ENCODE measurements around the gene TMEM120B.

The TMEM120B gene

DNA sequence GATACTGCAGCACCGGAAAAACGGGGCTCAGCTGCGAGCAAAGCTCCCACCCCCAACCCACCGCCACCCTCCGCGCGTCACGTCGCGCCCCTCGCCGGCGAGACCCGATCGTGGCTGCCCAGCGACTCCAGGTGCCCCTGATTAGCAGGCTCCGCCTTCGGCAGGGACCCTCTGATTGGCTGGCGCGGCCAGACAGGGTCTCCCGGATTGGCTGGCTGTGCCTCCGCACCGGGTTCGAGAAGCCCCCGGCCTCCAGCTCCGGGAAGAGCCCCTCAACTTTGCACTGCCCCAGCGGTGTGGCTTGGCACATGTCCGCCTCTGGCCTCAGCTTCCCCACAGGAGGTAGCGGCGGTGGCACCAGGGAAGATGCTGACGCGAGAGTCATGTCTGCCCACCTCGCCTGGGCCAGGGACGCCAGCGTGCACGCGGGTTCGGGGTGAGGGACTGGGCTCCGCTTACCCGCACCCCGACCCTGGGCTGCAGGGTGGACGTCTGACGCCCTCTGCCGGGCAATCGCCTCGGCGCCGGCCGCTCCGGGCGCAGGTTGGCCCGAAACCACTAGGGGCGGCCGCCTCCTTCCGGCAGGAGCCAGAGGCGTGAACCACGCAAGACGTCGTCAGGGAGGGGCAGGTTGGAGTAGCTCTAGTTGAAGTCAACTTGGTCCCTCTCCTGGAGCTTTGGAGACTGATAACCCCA lies 81.4 kb downstream of the TMEM120B start:
- no peaks in the 10 kb centered on the region; the same call in 1 of the 2 replicates for H3K79me2 ChIP-seq (ENCODE audit: insufficient read depth, low read length)
- no peaks in the 10 kb centered on the region for H3K9me3 ChIP-seq (ENCODE audit: low read length)
- H3K36me3 ChIP-seq (ENCODE audit: insufficient read depth, low read length) = peaks cover 12% of the 10 kb centered on the region; the same call in 1 of the 2 replicates
- H3K4me2 ChIP-seq (ENCODE audit: low read length) = peak overlapping the region; percentile 80
- H3K4me1 ChIP-seq (ENCODE audit: insufficient read depth, low read length, severe bottlenecking) = peaks cover 75% of the 10 kb centered on the region
- no peaks in the 10 kb centered on the region for H3K9me2 ChIP-seq (ENCODE audit: low read depth, low read length)
- TF ChIP-seq, protein P1, sequence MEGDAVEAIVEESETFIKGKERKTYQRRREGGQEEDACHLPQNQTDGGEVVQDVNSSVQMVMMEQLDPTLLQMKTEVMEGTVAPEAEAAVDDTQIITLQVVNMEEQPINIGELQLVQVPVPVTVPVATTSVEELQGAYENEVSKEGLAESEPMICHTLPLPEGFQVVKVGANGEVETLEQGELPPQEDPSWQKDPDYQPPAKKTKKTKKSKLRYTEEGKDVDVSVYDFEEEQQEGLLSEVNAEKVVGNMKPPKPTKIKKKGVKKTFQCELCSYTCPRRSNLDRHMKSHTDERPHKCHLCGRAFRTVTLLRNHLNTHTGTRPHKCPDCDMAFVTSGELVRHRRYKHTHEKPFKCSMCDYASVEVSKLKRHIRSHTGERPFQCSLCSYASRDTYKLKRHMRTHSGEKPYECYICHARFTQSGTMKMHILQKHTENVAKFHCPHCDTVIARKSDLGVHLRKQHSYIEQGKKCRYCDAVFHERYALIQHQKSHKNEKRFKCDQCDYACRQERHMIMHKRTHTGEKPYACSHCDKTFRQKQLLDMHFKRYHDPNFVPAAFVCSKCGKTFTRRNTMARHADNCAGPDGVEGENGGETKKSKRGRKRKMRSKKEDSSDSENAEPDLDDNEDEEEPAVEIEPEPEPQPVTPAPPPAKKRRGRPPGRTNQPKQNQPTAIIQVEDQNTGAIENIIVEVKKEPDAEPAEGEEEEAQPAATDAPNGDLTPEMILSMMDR (IDR thresholded peaks at IDR 0.05; ENCODE audit: low read length) = peak; percentile 100
- no peak for TF ChIP-seq EZH2 (IDR thresholded peaks at IDR 0.05; ENCODE audit: borderline replicate concordance, low read length)
- H3K4me3 ChIP-seq (ENCODE audit: low read depth, low read length, poor library complexity, severe bottlenecking) = peak overlapping the region; percentile 67
- H3K27ac ChIP-seq (ENCODE audit: low read depth, low read length, poor library complexity, severe bottlenecking) = peak overlapping the region; percentile 65
- no peak overlapping the region for H2AFZ ChIP-seq (ENCODE audit: low read length)
- H3K27me3 ChIP-seq (ENCODE audit: insufficient read depth, low read length) = no peaks in the 10 kb centered on the region
- H4K20me1 ChIP-seq (ENCODE audit: insufficient read depth, low read length) = no peaks in the 10 kb centered on the region
- H3F3A ChIP-seq (ENCODE audit: insufficient read depth, low read length) = no peaks in the 10 kb centered on the region
- peak overlapping the region; percentile 72 for H3K9ac ChIP-seq (ENCODE audit: low read length)

DNA sequence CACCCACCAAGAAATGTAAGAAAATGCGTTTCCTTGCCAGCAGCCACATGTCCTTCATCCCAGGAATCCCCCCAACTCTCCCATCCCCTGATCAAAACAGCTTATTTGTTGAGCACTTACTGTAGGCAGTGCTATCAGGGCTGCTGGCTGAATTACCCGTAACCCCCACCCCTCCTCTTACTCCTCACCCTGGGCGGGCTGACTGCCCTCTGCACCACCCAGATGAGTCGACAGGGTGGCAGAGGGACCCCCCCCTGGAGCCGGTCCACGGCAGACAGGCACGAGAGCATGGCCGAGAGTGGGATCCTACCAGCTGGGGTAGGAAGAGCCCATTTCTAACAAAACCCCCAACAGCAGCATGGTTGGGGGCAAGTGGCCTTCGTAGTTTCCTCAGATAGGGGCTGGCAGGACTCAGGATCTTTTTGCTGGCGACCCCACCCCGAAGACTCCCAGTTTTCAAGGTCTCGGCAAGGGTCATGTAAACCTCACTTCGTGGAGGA lies 82.0 kb downstream of the TMEM120B start:
- peak overlapping the region; percentile 80 for H3K4me2 ChIP-seq (ENCODE audit: low read length)
- H3K9me3 ChIP-seq (ENCODE audit: low read length) = no peaks in the 10 kb centered on the region
- no peak overlapping the region for H2AFZ ChIP-seq (ENCODE audit: low read length)
- no peaks in the 10 kb centered on the region; the same call in 1 of the 2 replicates for H3K79me2 ChIP-seq (ENCODE audit: insufficient read depth, low read length)
- peak overlapping the region; percentile 67 for H3K4me3 ChIP-seq (ENCODE audit: low read depth, low read length, poor library complexity, severe bottlenecking)
- peak overlapping the region; percentile 65 for H3K27ac ChIP-seq (ENCODE audit: low read depth, low read length, poor library complexity, severe bottlenecking)
- no peaks in the 10 kb centered on the region for H3K27me3 ChIP-seq (ENCODE audit: insufficient read depth, low read length)
- no peaks in the 10 kb centered on the region for H4K20me1 ChIP-seq (ENCODE audit: insufficient read depth, low read length)
- TF ChIP-seq EZH2 (IDR thresholded peaks at IDR 0.05; ENCODE audit: borderline replicate concordance, low read length) = no peak
- TF ChIP-seq, protein P1 (IDR thresholded peaks at IDR 0.05; ENCODE audit: low read length) = no peak
- H3F3A ChIP-seq (ENCODE audit: insufficient read depth, low read length) = no peaks in the 10 kb centered on the region
- peak overlapping the region; percentile 58 for H3K9ac ChIP-seq (ENCODE audit: low read length)
- peaks cover 73% of the 10 kb centered on the region for H3K4me1 ChIP-seq (ENCODE audit: insufficient read depth, low read length, severe bottlenecking)
- no peaks in the 10 kb centered on the region for H3K9me2 ChIP-seq (ENCODE audit: low read depth, low read length)
- H3K36me3 ChIP-seq (ENCODE audit: insufficient read depth, low read length) = peaks cover 12% of the 10 kb centered on the region; the same call in 1 of the 2 replicates

GRCh38 chr12:121795034-121795968 lies 82.7 kb downstream of the TMEM120B start:
- no peaks in the 10 kb centered on the region for H3K9me3 ChIP-seq (ENCODE audit: low read length)
- no peaks in the 10 kb centered on the region for H4K20me1 ChIP-seq (ENCODE audit: insufficient read depth, low read length)
- H3K9ac ChIP-seq (ENCODE audit: low read length) = peak overlapping the region; percentile 58
- H3K4me2 ChIP-seq (ENCODE audit: low read length) = peak overlapping the region; percentile 80
- peak overlapping the region; percentile 67 for H3K4me3 ChIP-seq (ENCODE audit: low read depth, low read length, poor library complexity, severe bottlenecking)
- TF ChIP-seq, protein P1 (IDR thresholded peaks at IDR 0.05; ENCODE audit: low read length) = peak; percentile 98
- no peak for TF ChIP-seq EZH2 (IDR thresholded peaks at IDR 0.05; ENCODE audit: borderline replicate concordance, low read length)
- H3K27ac ChIP-seq (ENCODE audit: low read depth, low read length, poor library complexity, severe bottlenecking) = peak overlapping the region; percentile 65
- H3K27me3 ChIP-seq (ENCODE audit: insufficient read depth, low read length) = no peaks in the 10 kb centered on the region
- no peaks in the 10 kb centered on the region; the same call in 1 of the 2 replicates for H3K79me2 ChIP-seq (ENCODE audit: insufficient read depth, low read length)
- H3F3A ChIP-seq (ENCODE audit: insufficient read depth, low read length) = no peaks in the 10 kb centered on the region
- H2AFZ ChIP-seq (ENCODE audit: low read length) = no peak overlapping the region
- H3K4me1 ChIP-seq (ENCODE audit: insufficient read depth, low read length, severe bottlenecking) = peaks cover 68% of the 10 kb centered on the region
- H3K9me2 ChIP-seq (ENCODE audit: low read depth, low read length) = no peaks in the 10 kb centered on the region
- peaks cover 12% of the 10 kb centered on the region; the same call in 1 of the 2 replicates for H3K36me3 ChIP-seq (ENCODE audit: insufficient read depth, low read length)

All from OCI-LY1 (cell line).